MM.1S (cell line): Measurements from ENCODE around the gene MVK.

Experiments used
- CTCF ChIP-seq: fragments of 300-600 bp; sonication (generic); IDR thresholded peaks from 2 replicates; pipeline ENCODE4 v1.5.1; 2016; ENCODE audit warnings: antibody characterized with exemption, low read length, mixed read lengths
- EZH2 ChIP-seq: fragments of 300-600 bp; sonication (generic); optimal IDR thresholded peaks from 2 replicates; pipeline ENCODE3; 2017; ENCODE audit warnings: low read depth, mild to moderate bottlenecking, antibody characterized with exemption, low read length, mixed read lengths
- EZH2phosphoT487 ChIP-seq: fragments of 300-600 bp; sonication (generic); IDR thresholded peaks from 2 replicates; pipeline ENCODE4 v1.6.1; 2018; ENCODE audit warnings: antibody characterized with exemption, low read length

DNA sequence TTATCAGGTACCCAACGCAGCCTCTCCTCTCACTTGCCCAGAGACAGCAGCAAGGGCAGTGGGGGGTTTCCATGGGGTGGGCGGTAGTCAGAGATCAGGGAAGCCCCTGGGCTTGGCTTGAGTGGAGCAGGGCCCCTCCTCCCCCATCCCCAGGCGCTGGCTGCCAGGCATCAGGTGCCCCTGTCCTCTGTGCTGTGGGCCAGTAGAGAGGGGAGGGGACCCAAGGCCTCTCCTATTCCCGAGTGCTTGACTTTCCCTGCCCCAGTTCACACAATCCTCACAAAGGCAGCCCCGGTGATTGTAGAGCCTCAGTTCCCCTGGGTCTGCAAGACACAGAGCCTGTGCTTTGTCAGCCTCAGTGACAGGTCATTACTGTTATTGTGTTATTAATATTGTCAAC, 57.7 kb downstream of the MVK start:
- TF ChIP-seq CTCF (no peak), EZH2 (no peak), EZH2phosphoT487 (no peak)
